ENCODE data around the gene EXOSC5. TPM values are rescaled to one million over a fixed set of nuclear protein-coding genes. Genes with fewer than 3 reads are reported as not detected.
A peak's percentile ranks its signal among the peaks of the same experiment; 100 is the strongest.

Gene EXOSC5
- total RNA-seq, 1 donor from 2014 or later, result 20.2 TPM

- H3K27ac Mint-ChIP-seq, result no peak overlapping the region
- H3K36me3 Mint-ChIP-seq, result peaks cover 3% of the 10 kb centered on the region
- no peaks in the 10 kb centered on the region for H3K27me3 Mint-ChIP-seq
- TF ChIP-seq CTCF (conservative IDR thresholded peaks at IDR 0.05), result no peak
- no peak for DNase-seq (ENCODE audit: extremely low spot score, unreplicated experiment)
- no peak overlapping the region for H3K4me3 Mint-ChIP-seq
- H3K9me3 Mint-ChIP-seq, result no peaks in the 10 kb centered on the region
- H3K4me1 Mint-ChIP-seq (ENCODE audit: unreplicated experiment), result peaks cover 4% of the 10 kb centered on the region
Measured at GRCh38 chr19:41369769-41370168, 27.4 kb downstream of the EXOSC5 start.

DNA sequence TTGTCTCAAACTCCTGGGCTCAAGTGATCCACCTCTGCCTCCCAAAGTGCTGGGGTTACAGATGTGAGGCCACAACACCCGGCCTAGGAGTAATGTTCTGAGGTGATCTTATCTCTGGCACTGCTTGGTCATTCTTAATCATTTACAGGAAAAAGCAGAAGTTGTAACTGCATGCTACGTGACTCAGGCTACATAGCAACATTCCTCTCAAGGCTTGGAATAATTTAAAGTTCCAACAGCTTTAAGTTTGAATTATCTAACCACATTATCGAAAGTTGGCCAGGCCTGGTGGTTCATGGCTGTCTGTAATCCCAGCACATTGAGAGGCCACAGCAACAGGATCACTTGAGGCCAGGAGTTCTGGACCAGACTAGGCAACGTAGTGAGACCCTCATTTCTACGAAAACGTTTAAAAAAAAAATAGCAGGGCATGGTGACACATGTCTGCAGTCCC lies 29.3 kb downstream of the EXOSC5 start:
- no peak overlapping the region for H3K4me3 Mint-ChIP-seq

DNA sequence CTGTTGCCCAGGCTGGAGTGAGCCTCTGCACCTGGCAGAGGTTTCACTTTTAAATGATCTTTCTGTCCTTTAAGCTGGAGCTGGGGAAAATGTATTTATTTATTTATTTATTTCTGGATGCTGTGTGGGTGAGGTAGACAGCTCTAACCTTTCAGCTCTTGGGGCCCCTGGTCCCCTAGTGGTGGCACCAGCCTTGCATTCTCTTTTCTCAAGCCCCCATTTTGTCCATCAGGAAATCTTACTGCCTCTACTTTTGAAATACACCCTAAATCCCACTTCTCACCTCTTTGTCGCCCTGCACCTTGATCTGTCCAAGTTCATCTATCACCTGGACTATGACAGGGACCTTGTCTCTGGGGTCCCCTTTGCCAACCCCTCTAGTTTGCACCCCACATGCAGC lies 31.1 kb downstream of the EXOSC5 start:
- H3K9me3 Mint-ChIP-seq, result no peaks in the 10 kb centered on the region
- TF ChIP-seq CTCF (conservative IDR thresholded peaks at IDR 0.05), result peak; percentile 60
- H3K4me3 Mint-ChIP-seq, result peak overlapping the region; percentile 67
- H3K27me3 Mint-ChIP-seq, result no peaks in the 10 kb centered on the region
- H3K36me3 Mint-ChIP-seq, result peaks cover 3% of the 10 kb centered on the region
- H3K4me1 Mint-ChIP-seq (ENCODE audit: unreplicated experiment), result peaks cover 14% of the 10 kb centered on the region
- H3K27ac Mint-ChIP-seq, result peak overlapping the region; percentile 72
- DNase-seq (ENCODE audit: extremely low spot score, unreplicated experiment), result no peak

More for the DNA sequence above, 29.3 kb downstream of the EXOSC5 start:
- DNase-seq (ENCODE audit: extremely low spot score, unreplicated experiment), result no peak
- peaks cover 8% of the 10 kb centered on the region for H3K4me1 Mint-ChIP-seq (ENCODE audit: unreplicated experiment)
- H3K27me3 Mint-ChIP-seq, result no peaks in the 10 kb centered on the region
- peaks cover 3% of the 10 kb centered on the region for H3K36me3 Mint-ChIP-seq
- H3K9me3 Mint-ChIP-seq, result no peaks in the 10 kb centered on the region
- H3K27ac Mint-ChIP-seq, result no peak overlapping the region
- no peak for TF ChIP-seq CTCF (conservative IDR thresholded peaks at IDR 0.05)

GRCh38 chr19:41364524-41365391 lies 32.4 kb downstream of the EXOSC5 start:
- no peaks in the 10 kb centered on the region for H3K27me3 Mint-ChIP-seq
- TF ChIP-seq CTCF (conservative IDR thresholded peaks at IDR 0.05), result no peak
- H3K27ac Mint-ChIP-seq, result peak overlapping the region; percentile 100
- DNase-seq (ENCODE audit: extremely low spot score, unreplicated experiment), result no peak
- peak overlapping the region; percentile 96 for H3K4me3 Mint-ChIP-seq
- H3K4me1 Mint-ChIP-seq (ENCODE audit: unreplicated experiment), result peaks cover 14% of the 10 kb centered on the region
- no peaks in the 10 kb centered on the region for H3K9me3 Mint-ChIP-seq
- peaks cover 3% of the 10 kb centered on the region for H3K36me3 Mint-ChIP-seq

- DNase-seq (ENCODE audit: extremely low spot score, unreplicated experiment), result peak; percentile 97
- H3K9me3 Mint-ChIP-seq, result no peaks in the 10 kb centered on the region
- no peaks in the 10 kb centered on the region for H3K27me3 Mint-ChIP-seq
- peak within 1 kb of the TSS; percentile 100 for H3K27ac Mint-ChIP-seq
- peaks cover 3% of the 10 kb centered on the region for H3K36me3 Mint-ChIP-seq
- peaks cover 14% of the 10 kb centered on the region for H3K4me1 Mint-ChIP-seq (ENCODE audit: unreplicated experiment)
- H3K4me3 Mint-ChIP-seq, result peak within 1 kb of the TSS; percentile 96
- no peak for TF ChIP-seq CTCF (conservative IDR thresholded peaks at IDR 0.05)
Measured at GRCh38 chr19:41363753-41364523, 33.2 kb downstream of the EXOSC5 start, which contains the start of gene B9D2. Gene B9D2, minus strand, starts transcription at chr19:41364149. Its CDS starts 630 bp downstream, at chr19:41363519.
